Ovary (tissue), 3 donors: ENCODE measurements around the gene DCUN1D1.

ENCODE experiments used
- EP300 ChIP-seq: sonication (generic); formaldehyde crosslinking; IDR thresholded peaks from one replicate; pipeline ENCODE4 v1.6.1; 2017; ENCODE audit warnings: antibody characterized with exemption
- POLR2A ChIP-seq: fragments of 450-650 bp; IDR thresholded peaks from one replicate; pipeline ENCODE4 v1.6.1; 2017; ENCODE audit warnings: antibody characterized with exemption, mild to moderate bottlenecking, moderate library complexity
- TF ChIP-seq, protein P1 (sequence below), 3 donors: fragments of 450-650 bp in 2 of 3; fragments of 200-600 bp in 1 of 3; IDR thresholded peaks; one replicate each; pipeline versions ENCODE4 v1.5.1 to v1.8.0; 2016 to 2022; ENCODE audit warnings: antibody characterized with exemption in 3 of 3, mild to moderate bottlenecking in 1 of 3
- donor health status: DM: no; HTN: no; CAD: no.

DNA sequence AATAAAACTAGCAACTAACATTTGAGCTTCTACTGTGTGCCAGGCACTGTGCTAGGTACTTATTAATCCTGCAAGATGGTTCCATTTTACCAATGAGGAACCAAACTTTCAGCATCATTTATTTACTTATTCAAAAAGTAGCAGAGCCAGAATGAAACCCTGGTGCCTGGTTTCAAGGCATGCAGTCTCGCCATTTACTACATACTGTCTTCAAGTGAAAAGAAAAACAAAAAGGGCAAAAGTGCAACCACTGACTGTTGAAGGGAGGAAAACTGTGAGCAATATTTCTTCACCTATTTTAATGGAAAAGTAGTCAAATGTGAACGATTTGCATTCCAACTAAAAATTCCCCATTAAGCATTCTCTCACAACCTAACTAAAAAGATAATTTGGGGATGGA lies 8.7 kb downstream of the DCUN1D1 start:
- TF ChIP-seq EP300 = no peak
- TF ChIP-seq, protein P1, sequence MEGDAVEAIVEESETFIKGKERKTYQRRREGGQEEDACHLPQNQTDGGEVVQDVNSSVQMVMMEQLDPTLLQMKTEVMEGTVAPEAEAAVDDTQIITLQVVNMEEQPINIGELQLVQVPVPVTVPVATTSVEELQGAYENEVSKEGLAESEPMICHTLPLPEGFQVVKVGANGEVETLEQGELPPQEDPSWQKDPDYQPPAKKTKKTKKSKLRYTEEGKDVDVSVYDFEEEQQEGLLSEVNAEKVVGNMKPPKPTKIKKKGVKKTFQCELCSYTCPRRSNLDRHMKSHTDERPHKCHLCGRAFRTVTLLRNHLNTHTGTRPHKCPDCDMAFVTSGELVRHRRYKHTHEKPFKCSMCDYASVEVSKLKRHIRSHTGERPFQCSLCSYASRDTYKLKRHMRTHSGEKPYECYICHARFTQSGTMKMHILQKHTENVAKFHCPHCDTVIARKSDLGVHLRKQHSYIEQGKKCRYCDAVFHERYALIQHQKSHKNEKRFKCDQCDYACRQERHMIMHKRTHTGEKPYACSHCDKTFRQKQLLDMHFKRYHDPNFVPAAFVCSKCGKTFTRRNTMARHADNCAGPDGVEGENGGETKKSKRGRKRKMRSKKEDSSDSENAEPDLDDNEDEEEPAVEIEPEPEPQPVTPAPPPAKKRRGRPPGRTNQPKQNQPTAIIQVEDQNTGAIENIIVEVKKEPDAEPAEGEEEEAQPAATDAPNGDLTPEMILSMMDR (IDR thresholded peaks at IDR 0.05) = no peak
- no peak for TF ChIP-seq POLR2A
